ENCODE results near the gene FCRL6. TPM values are rescaled to one million over a fixed set of nuclear protein-coding genes. Genes with fewer than 3 reads are reported as not detected.

Gene FCRL6
- polyA plus RNA-seq, 6 donors from 2014 or later = 0.11 to 1.2 (median 0.24) TPM; not detected in 2

DNA sequence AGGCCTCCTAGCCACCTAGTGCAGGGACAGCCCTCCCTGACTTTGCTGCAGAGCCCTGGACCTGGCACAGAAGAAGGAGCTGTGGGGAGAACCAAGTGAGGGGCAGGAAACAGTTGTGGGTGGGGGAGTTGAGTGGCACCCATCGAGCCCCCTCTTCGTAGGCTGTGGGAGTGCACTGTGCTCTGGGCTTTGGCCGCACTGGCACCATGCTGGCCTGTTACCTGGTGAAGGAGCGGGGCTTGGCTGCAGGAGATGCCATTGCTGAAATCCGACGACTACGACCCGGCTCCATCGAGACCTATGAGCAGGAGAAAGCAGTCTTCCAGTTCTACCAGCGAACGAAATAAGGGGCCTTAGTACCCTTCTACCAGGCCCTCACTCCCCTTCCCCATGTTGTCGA lies 20.2 kb upstream of the FCRL6 start:
- DNase-seq = no peak

DNA sequence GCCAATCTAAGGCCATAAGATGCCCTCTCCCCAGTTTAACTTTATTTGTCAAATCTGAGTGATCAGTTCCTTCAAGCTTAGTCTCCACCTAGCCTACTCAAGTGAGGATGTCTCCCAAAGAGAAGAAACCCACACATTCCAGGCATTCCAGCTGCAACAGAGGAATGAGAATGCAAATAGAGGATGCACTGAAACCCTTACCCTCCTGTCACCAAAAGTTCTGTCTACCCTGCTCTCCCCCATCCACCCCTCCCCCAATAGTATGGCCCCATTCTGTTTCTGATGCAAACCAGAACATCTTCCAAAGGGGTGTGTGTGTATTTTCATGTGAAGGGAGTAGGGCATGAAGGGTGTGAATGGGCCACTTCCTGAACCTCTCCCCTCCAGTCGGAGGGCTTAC lies 18.4 kb upstream of the FCRL6 start:
- no peak for DNase-seq
- Mint-ChIP-seq H3K4me3 (peak overlapping the region in 2 of 8 donors; percentile 7 to 93), H3K9me3 (no peaks in the 10 kb centered on the region), H3K27ac (peak overlapping the region in 1 of 6 donors; percentile 35), H3K4me1 (peaks cover 13 to 28% (median 20%) of the 10 kb centered on the region in 3 donors), H3K27me3 (no peaks in the 10 kb centered on the region), H3K36me3 (no peaks in the 10 kb centered on the region)
- no peak for ATAC-seq (ENCODE audit: low read depth in 2 of 2)

More for the DNA sequence above, 20.2 kb upstream of the FCRL6 start:
- Mint-ChIP-seq H3K27me3 (no peaks in the 10 kb centered on the region), H3K4me3 (peak overlapping the region; percentile 56 to 95 (median 88)), H3K4me1 (peaks cover 13 to 29% (median 20%) of the 10 kb centered on the region in 3 donors), H3K27ac (peak overlapping the region in 2 of 6 donors; percentile 73 to 86), H3K9me3 (no peaks in the 10 kb centered on the region), H3K36me3 (no peaks in the 10 kb centered on the region)
- no peak for ATAC-seq (ENCODE audit: low read depth in 2 of 2)

DNA sequence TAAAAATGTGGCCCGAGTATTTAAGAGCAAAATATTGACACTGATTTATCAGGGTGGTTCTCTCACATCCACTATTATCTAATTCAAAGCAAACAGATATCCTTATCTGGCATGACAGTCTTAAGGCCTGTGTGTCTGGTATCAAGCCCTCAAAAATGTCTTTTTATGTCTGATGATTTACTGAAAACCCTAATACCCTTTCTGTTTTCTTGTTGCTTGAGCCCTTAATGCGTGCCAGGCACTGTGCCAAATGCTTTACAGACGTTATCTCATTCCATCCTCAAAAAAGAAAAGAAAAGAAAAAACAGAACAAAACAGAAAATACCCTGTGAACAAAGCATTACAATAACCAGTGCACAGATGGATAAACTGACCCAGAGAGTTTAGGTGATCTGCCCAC lies 15.7 kb upstream of the FCRL6 start:
- Mint-ChIP-seq H3K9me3 (no peaks in the 10 kb centered on the region), H3K27ac (no peak overlapping the region), H3K4me3 (no peak overlapping the region), H3K27me3 (peaks cover 5 to 18% (median 15%) of the 10 kb centered on the region in 3 donors), H3K36me3 (no peaks in the 10 kb centered on the region), H3K4me1 (peaks cover 0 to 8% (median 4%) of the 10 kb centered on the region in 3 donors)
- ATAC-seq (ENCODE audit: low read depth in 2 of 2) = no peak
- DNase-seq = no peak

DNA sequence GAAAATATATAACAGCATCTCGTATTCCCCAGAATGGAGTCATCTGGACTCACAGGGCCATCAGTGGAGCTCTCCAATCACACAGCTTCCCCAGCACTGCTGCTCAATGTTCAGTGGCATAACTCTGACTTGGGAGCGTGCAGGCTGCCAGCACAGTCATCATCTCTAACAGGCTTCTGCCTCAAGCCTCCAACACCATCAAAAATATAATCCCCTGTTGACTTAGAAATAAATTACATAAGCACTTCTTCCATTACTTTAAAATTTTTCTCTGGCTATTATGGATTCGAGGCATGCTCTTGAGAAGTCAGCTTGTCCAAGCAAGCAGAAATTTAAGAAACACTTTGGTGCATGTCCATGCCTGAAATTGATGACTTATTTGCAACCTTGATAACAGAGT lies 15.2 kb upstream of the FCRL6 start:
- no peak for ATAC-seq (ENCODE audit: low read depth in 2 of 2)
- no peak overlapping the region for H3K27ac Mint-ChIP-seq

DNA sequence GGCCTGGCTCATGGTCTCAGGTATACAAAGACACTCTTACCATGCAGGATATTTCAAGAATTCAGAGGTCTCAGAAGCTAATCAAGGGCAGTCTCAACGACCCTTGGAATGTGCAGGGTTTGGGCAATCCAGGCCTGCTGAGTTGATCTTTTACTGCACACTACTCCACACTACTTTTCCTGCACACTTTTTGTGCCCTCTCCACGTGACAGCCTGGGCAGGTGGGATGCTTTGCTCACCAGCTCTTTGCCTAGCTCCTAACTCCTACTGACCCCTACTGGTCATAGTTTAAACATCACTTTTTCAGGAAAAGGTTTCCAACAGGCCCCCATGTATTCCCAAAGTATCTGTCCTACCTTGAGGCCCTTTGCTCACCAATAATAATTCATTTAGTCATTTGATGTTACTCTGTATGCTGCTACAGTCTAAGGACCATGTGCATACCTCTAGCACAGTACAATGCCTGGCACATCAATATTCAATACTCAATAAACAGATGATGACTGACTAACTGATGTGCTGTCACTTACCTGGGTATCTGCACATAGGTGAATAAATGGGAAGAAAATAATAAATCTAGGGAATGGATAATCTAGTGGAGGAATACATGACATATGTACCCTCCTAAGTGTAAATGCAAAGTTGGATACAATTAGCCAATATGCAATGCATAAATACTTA lies 11.8 kb upstream of the FCRL6 start:
- no peak overlapping the region for H3K4me3 Mint-ChIP-seq
- peaks cover 15 to 30% (median 16%) of the 10 kb centered on the region in 3 donors for H3K27me3 Mint-ChIP-seq
- ATAC-seq (ENCODE audit: low read depth in 2 of 2) = no peak
- DNase-seq = peak; percentile 9
- H3K9me3 Mint-ChIP-seq = no peaks in the 10 kb centered on the region
- H3K36me3 Mint-ChIP-seq = no peaks in the 10 kb centered on the region
- H3K4me1 Mint-ChIP-seq = no peaks in the 10 kb centered on the region
- no peak overlapping the region for H3K27ac Mint-ChIP-seq

More for the DNA sequence above, 15.2 kb upstream of the FCRL6 start:
- Mint-ChIP-seq H3K4me3 (no peak overlapping the region), H3K4me1 (peaks cover 0 to 3% (median 0%) of the 10 kb centered on the region in 3 donors), H3K36me3 (no peaks in the 10 kb centered on the region), H3K9me3 (no peaks in the 10 kb centered on the region), H3K27me3 (peaks cover 5 to 18% (median 15%) of the 10 kb centered on the region in 3 donors)
- DNase-seq = no peak

DNA sequence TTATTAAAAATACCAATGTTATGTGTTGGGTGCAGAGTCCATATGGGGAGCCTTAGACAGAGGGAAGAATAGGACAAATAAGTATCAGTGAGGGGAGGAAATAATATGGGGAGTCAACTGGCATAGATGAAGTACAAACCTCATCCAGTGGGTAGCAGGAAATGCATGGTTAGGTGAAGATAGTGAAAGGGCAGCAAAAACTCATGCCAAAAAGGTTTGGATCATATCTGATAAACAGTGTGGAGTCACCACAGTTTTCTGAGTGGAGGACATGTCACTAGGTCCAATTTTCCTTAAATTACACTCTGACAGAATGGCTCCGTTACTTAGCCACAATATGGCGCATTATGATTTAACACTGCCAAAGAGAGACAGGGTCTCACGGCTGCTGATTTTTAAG lies 11.1 kb upstream of the FCRL6 start:
- no peak overlapping the region for H3K27ac Mint-ChIP-seq
- no peaks in the 10 kb centered on the region for H3K36me3 Mint-ChIP-seq
- ATAC-seq (ENCODE audit: low read depth in 2 of 2) = no peak
- no peaks in the 10 kb centered on the region for H3K9me3 Mint-ChIP-seq
- H3K27me3 Mint-ChIP-seq = peaks cover 15 to 30% (median 16%) of the 10 kb centered on the region in 3 donors
- no peaks in the 10 kb centered on the region for H3K4me1 Mint-ChIP-seq
- no peak overlapping the region for H3K4me3 Mint-ChIP-seq
- no peak for DNase-seq

DNA sequence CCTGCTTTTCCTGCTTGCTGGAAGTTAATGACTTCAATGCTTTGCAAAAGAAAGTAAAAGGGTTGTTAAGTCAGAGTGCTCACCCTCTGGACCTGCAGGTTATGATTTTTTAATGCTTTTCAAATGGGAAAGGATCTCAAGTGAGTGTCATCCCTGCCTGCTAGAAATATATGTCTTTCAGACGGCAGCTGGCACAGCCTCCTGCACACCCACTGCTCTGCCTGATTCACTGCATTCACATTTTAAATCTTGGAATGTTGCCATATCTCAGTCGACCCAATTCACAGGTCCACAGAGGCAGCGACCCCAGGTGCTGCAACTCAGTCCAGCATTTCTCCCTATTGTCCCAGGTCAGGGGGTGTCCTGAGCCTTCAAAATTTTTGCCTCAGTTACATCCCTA lies 10.7 kb upstream of the FCRL6 start:
- ATAC-seq (ENCODE audit: low read depth in 2 of 2) (no peak), DNase-seq (no peak)
- H3K9me3 Mint-ChIP-seq = no peaks in the 10 kb centered on the region
- H3K27me3 Mint-ChIP-seq = peaks cover 15 to 30% (median 16%) of the 10 kb centered on the region in 3 donors
- H3K36me3 Mint-ChIP-seq = no peaks in the 10 kb centered on the region
- H3K4me3 Mint-ChIP-seq = no peak overlapping the region
- no peaks in the 10 kb centered on the region for H3K4me1 Mint-ChIP-seq
- no peak overlapping the region for H3K27ac Mint-ChIP-seq

DNA sequence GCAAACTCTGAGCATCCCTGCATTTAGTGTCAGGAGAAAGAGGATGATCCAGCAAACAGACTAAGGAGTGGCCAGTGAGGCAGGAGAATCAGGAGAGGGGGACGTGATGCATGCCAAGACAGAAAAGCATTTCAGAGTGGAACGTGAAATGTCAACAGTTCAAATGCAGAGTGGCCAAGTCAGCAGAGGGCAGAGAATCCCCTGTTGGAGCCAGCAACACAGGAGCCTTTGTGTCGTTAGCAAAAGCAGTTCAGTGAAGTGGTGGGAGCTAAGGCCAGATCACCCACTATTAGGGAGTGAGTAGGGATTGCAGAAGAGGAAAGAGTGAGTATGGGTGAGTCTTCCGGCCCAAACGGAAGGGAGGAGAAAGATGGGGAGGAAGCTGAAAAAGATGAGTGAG lies 6.6 kb upstream of the FCRL6 start:
- no peaks in the 10 kb centered on the region for H3K9me3 Mint-ChIP-seq
- peaks cover 8 to 32% (median 16%) of the 10 kb centered on the region in 3 donors for H3K27me3 Mint-ChIP-seq
- ATAC-seq (ENCODE audit: low read depth in 2 of 2) (no peak), DNase-seq (no peak)
- H3K36me3 Mint-ChIP-seq = no peaks in the 10 kb centered on the region
- no peak overlapping the region for H3K27ac Mint-ChIP-seq
- peaks cover 0 to 5% (median 0%) of the 10 kb centered on the region in 3 donors for H3K4me1 Mint-ChIP-seq
- H3K4me3 Mint-ChIP-seq = no peak overlapping the region

DNA sequence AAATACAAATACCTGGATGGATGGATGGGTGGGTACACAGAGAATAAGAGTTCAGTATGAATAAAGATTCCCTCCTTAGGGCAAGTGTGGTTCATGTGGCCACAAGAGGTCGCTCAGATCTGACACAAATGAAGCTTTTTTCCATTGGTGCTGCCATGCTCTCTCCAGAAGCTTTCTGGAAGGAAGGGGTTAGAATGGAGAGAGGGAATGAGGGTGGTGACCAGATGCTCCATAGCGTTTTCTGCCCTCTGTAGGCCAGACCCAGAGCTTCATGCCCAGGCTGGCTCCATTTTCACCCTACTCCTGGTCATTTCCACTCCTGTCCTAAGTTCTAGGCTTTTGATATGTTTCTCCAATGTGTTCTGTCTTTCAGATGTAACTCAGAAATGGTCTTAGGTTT lies 3.3 kb upstream of the FCRL6 start:
- Mint-ChIP-seq H3K36me3 (no peaks in the 10 kb centered on the region), H3K4me3 (no peak overlapping the region), H3K4me1 (peaks cover 0 to 5% (median 0%) of the 10 kb centered on the region in 3 donors)

DNA sequence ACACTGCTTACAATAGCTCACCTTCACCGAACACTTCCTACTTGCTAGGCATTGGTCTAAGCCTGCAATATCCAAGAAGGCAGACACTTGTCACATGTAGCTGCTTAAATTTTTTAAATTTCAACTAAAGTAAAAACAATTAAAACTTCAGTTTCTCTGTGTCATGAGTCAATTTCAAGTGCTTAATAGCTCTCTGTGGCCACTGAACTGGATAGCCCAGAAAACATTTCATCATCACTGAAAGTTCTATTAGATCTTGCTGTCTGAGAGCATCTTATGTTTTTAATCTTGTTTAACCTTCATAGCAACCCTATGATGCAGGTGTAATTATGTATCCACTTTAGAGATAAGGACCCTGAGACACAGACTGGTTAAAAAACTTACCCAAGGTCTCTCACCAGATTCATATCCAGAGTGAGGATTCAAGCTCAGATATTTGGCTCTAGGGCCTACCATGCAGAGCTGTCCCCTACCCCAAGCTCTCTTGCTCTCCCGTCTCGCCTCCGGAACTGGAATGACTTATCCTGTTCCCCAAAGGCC lies 2.6 kb upstream of the FCRL6 start:
- ATAC-seq (ENCODE audit: low read depth in 2 of 2) (no peak), DNase-seq (no peak)
- no peak overlapping the region for H3K4me3 Mint-ChIP-seq
- no peaks in the 10 kb centered on the region for H3K36me3 Mint-ChIP-seq
- peaks cover 34 to 49% (median 35%) of the 10 kb centered on the region in 3 donors for H3K27me3 Mint-ChIP-seq
- no peak overlapping the region for H3K27ac Mint-ChIP-seq
- no peaks in the 10 kb centered on the region for H3K9me3 Mint-ChIP-seq
- peaks cover 0 to 5% (median 0%) of the 10 kb centered on the region in 3 donors for H3K4me1 Mint-ChIP-seq

More for the DNA sequence above, 3.3 kb upstream of the FCRL6 start:
- ATAC-seq (ENCODE audit: low read depth in 2 of 2) (peak; percentile 50 to 52), DNase-seq (peak; percentile 27)
- H3K9me3 Mint-ChIP-seq = no peaks in the 10 kb centered on the region
- peak overlapping the region in 1 of 6 donors; percentile 81 for H3K27ac Mint-ChIP-seq
- peaks cover 28 to 46% (median 32%) of the 10 kb centered on the region in 3 donors for H3K27me3 Mint-ChIP-seq

DNA sequence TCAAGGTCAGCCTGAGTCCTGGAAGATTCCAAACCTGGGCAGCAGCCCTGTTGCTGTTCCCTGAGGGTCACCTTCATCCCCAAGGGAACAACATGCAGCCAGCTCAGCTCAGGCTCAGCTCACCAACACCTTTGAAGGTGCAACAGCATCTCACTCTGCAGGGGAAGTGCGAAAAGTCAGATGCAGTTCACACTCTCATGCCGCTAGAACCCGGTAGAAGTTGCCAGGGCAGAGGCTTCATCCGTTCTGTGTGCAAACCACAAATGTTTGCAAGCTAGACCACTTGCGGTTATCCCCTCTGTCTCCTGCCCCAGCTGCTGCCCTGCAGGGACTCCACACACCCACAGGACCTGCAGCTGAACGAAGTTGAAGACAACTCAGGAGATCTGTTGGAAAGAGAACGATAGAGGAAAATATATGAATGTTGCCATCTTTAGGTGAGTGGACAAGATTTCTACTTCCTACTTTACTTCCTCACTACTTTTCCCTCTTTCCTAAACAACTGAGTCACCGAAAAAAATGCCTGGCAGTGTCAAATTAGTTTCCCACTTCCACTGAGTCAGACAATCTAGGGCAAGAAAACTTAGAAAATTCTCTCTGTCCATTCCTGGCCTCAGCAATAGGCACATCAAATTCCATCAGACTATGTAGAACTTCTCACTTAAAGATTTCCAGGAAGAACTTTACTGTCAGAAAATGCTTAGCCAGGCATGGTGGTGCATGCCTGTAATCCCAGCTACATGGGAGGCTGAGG lies 1.8 kb upstream of the FCRL6 start:
- H3K36me3 Mint-ChIP-seq = no peaks in the 10 kb centered on the region
- peak overlapping the region in 1 of 6 donors; percentile 5 for H3K27ac Mint-ChIP-seq
- H3K9me3 Mint-ChIP-seq = no peaks in the 10 kb centered on the region
- DNase-seq = no peak
- peaks cover 0 to 5% (median 0%) of the 10 kb centered on the region in 3 donors for H3K4me1 Mint-ChIP-seq
- H3K4me3 Mint-ChIP-seq = no peak overlapping the region
- H3K27me3 Mint-ChIP-seq = peaks cover 42 to 57% (median 44%) of the 10 kb centered on the region in 3 donors
- peak in 1 of 2 donors; percentile 34 for ATAC-seq (ENCODE audit: low read depth in 2 of 2)

DNA sequence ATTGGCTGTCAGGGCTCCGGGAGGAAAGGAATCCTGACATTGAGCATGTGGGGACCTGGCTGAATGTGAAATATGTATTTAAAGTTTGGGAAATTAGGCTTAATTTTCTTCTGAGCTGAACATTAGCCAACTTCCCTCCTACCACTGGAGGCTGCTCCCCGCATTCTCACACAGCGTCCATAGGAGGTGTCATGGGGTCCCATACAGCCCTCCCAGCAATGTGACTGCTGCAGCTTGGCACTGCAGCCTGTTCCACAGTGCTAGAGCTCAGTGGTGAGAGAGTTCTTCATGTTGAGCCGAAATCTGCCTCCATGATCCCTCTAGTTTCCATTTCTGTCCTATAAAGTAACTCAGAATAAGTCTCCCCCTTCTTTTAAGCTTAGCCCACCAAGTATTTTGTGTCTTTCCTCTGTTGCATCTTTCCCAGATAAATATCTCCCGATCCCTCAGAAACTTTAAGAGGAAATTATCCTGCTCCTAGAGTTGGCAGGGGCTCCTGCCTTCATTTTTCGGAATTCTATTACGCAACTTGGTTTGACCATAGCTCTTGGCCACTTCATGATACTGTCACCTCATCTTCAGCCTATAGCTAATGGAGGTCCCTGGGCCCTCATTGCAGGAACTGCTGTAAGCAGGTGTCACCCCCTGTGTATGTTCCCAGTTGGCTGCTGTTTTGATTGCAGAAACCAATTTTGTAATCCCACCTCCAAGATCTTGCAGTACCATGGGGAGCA lies 2.0 kb downstream of the FCRL6 start:
- Mint-ChIP-seq H3K36me3 (no peaks in the 10 kb centered on the region), H3K4me3 (no peak overlapping the region), H3K27me3 (peaks cover 63 to 70% (median 70%) of the 10 kb centered on the region in 3 donors), H3K9me3 (peaks cover 0 to 4% (median 0%) of the 10 kb centered on the region in 7 donors), H3K4me1 (peaks cover 0 to 5% (median 0%) of the 10 kb centered on the region in 3 donors), H3K27ac (no peak overlapping the region)
- ATAC-seq (ENCODE audit: low read depth in 2 of 2) (peak; percentile 32 to 48), DNase-seq (no peak)

DNA sequence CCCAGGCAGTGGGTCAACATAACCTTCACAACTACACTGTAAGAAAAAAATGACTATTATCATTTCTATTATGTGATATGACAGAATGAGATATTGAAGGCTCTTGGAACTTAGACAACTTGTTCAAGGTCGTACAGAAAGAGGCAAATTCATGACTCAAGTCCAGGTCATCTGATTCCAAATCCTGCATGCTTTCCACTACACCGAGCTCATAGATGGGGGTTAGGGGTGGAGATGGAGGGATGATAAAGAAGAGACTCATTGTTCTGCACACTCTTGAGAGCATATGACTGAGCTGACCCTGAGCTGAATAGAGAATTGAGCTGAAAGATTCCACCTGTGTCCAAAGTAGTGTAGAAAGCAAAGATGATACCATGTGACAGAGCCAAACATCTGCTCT lies 2.8 kb downstream of the FCRL6 start:
- ATAC-seq (ENCODE audit: low read depth in 2 of 2) (no peak), DNase-seq (no peak)
- Mint-ChIP-seq H3K9me3 (peaks cover 0 to 4% (median 0%) of the 10 kb centered on the region in 7 donors), H3K4me3 (no peak overlapping the region), H3K27me3 (peaks cover 66 to 71% (median 70%) of the 10 kb centered on the region in 3 donors), H3K4me1 (peaks cover 0 to 5% (median 0%) of the 10 kb centered on the region in 3 donors), H3K27ac (no peak overlapping the region), H3K36me3 (no peaks in the 10 kb centered on the region)

Data from naive B cell (primary cell).